ENCODE results near the gene COQ5.

Gene COQ5

GRCh38 chr12:120480211-120480610, 48.7 kb downstream of the COQ5 start:
- DNase-seq: no peak

- DNase-seq: no peak
These were observed 49.5 kb downstream of the COQ5 start for GRCh38 chr12:120479458-120479857.

- DNase-seq: no peak
These were observed 53.3 kb downstream of the COQ5 start for GRCh38 chr12:120475643-120476042.

- no peak for DNase-seq
These were observed 54.4 kb downstream of the COQ5 start for GRCh38 chr12:120474616-120474960.

DNA sequence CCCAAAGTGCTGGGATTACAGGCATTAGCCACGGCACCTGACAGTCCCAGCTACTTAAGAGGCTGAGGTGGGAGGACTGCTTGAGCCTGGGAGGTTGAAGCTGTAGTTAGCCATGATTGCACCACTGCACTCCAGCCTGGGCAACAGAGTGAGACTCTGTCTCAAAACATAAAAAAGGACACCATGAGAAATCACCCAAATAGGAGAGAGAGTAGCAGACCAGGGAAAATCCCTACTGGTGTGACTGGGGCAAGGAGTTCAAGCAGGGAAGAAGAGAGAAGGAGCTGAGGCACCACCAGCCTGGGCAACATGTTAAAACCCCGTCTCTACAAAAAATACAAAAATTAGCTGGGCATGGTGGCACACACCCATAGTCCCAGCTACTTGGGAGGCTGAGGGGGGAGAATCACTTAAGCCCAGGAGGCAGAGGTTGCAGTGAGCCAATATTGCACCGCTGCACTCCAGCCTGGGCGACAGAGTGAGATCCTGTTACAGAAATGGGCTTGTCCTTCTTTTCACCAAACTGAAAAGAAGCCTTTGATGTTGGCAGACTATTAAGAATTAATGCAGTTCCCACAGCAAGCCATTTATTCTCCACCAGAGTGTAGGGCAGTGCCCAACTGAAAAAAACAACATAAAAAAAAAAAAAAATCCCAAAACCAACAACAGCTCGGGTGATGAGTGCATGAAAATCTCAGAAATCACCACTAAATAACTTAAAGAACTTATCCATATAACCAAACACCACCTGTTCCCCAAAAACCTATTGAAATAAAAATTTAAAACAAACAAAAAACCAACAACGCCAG, 54.9 kb downstream of the COQ5 start:
- no peak for DNase-seq

- no peak for DNase-seq
These were observed 56.4 kb downstream of the COQ5 start for GRCh38 chr12:120472521-120472920.

GRCh38 chr12:120470150-120470784, 58.7 kb downstream of the COQ5 start:
- DNase-seq: no peak

DNA sequence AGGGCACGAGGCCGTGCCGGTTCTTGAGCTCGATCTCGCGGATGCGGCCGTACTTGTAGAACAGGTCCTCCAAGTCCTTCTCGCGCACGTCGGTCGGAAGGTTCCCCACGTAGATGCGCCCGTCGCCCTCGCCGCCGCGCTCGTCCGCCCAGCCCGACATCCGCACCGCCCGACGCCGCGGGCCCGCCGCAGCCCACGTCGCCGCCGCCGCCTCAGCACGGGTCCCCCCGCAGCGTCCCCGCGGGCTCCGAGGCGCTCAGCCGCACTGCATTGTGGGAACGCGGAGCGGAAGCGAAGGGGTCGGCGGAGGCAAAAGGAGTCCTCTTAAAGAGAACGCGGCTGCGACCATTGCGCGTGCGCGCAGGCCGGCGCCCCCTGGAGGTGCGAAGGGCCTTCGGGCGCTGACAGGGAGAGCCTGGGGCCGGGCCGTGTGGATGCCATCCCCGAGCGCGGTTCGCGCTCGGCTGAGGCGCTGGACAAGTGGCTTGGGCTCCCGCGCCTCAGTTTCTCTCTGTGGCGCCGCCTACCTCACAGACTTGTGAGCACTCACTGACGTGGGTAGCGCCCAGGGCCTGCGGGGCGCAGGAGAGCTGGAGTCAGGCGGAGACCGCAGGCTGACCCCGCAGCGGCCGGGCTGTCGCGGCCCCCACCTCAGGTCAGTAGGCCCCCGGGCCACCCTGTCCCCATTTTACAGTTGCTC, 59.4 kb downstream of the COQ5 start, which contains the start of gene SRSF9:
Gene SRSF9 (minus strand): TSS at position 299 of the 700 bp plus-strand sequence. CDS start 139 bp downstream, at position 160.
- peak; percentile 94 to 96 for DNase-seq

- DNase-seq: peak in 1 of 2 experiments; percentile 47
These were observed 60.0 kb downstream of the COQ5 start for GRCh38 chr12:120468821-120469449.

DNA sequence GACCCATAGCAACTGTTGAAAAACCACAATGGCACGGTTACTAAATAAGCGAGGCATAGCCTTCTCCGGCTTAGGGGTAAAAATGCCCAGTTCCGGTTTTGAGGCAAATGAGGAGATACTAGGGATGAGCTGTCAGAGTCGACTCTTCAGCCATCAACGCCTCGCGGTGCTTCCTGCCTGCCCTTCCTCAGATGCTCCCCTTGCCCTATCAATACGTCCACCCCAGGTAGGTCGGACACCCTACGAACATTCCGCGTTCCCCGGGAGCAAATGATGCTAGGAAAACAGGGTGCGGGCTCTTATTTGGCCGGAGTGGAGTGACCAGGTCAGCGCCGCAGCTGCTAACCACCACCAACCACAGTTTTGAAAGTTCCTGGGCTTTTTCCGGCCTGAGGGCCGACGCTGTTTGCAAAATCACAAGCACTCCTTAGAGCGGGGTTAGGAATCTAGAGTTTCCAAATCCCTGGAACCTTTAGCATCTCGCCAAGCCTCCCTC, 60.6 kb downstream of the COQ5 start:
- no peak for DNase-seq

DNA sequence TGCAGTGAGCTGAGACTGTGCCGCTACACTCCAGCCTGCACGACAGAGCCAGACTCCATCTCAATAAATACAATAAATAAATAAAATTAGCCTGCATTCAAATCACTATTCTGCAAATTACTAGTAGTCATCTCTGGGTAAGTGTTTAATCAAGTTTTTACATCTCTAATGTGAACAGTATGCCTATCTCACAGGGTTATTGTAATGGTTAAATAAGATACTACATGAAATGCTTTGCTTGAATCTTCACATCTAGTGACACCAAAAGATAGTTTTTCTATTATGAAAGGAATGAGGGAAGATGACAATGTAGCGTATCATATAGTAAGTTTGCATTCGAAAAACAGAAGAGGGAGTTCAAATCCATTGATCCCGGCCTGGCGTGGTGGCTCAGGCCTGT, 61.5 kb downstream of the COQ5 start:
- DNase-seq: no peak

- peak; percentile 38 to 39 for DNase-seq
These were observed 62.2 kb downstream of the COQ5 start for GRCh38 chr12:120466560-120467315.

DNA sequence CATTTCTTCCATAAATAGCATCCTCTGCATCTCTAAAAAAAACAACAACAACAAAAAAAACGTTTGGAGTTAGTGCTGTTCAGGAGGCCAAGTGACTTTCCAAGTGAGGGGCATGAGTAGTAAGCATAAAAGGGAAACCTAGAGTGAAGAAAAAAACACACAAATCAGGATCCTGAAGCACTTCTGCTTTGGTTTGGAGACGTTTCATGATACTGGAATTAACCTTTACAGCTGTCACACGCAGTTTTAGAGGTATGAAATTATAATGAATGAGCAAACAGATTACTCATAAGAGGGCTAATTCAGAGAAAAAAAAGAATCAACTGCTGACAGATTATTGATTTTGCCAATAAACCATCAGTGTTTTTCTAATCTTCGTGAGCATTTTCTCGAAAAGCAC, 63.2 kb downstream of the COQ5 start:
- DNase-seq: no peak

DNA sequence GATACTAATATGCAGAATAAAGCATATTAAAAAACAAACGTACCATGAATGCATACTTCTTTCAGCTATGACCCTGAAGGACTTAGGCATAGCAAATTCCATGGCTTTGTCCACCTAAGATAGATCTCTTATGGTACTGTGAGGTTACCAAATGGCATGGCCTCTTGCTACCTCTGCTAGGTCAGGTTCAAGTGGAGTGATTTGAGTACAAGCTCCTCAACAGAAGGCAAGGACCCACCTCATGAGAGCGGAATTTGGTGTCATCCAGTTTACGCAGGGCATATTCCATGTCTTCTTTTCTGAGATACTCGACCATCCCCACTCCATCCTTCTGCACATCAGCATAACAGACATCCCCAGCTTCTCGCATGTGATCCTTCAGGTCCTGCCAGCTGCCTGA, 65.2 kb downstream of the COQ5 start:
- DNase-seq: no peak

DNA sequence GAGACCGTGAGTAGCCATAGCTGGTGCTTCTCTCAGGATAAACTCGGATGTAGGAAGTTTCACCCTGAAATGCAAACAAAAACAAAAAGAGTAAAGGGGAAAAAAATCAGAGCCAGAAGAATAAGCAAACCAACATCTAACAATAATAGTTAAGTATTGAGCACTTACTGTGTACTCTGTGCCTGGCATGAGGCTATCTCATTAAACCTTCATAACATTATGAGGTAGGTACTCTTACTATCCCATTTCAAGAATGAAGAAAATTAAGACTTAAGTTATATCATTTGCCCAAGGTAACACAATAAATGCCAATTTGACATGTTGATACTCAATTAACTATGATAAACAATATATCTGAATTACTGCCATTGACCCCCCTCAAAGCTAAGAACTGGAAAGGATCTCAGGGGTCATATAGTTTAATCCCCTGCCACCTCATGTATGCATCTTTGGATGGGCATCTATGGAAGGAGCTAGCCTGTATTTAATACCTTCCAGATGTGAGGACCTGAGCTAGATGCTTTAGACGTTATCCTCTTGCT, 66.8 kb downstream of the COQ5 start:
- DNase-seq: no peak

GRCh38 chr12:120460157-120460556, 68.8 kb downstream of the COQ5 start:
- no peak for DNase-seq

DNA sequence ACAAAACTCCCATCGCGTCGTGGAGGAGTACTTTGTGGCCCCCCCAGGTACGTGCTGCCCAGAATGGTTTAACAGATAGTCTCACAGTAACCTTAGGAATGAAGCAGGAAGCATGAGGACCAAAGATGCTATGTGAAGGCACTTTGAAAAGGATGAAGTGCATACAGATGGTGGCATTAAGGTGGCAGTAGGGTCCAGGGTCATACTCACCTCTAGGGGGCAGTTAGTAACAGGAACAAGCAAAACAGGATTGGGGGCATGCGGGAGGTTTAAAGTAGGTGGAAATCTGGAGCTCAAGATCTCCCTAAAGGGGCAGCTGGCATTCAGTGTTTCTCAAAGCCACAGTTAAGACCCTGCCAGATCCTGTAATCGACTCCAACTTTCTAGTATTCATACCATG, 71.8 kb downstream of the COQ5 start:
- DNase-seq: no peak

DNA sequence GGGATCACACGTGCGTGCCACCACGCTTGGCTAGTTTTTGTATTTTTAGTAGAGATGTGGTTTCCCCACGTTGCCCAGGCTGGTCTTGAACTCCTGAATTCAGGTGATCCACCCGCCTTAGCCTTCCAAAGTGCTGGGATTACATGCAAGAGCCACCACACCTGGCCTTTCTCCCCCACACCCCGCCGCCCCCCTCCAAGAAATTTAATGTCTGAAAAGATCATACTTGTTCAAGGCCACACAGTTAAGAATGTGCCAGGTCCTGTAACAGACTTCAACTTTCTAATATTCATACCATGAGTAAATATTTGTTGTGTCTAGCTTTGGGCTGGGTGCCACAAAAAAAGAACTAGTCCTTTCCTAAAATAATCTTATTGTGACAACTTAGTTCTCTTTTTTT, 73.7 kb downstream of the COQ5 start:
- DNase-seq: no peak

DNA sequence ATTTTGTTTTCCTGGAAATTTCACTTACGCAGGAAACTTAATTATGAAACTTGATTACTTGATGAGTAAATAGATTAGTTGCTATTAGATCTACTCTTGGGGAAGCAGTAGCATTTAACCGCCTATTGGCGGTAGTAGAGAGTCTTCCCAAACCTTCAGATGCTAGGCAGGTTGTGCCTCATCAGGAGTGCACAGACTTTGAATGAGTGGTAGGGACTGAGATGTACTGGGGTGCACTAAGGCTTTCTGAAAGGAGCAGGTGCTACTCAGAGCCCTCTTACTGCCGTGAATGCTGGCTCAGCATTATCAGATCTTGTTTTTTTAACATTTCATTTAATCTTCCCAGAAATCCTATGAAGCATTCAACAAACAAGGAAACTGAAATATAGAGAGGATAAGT, 75.0 kb downstream of the COQ5 start:
- no peak for DNase-seq

All from activated CD4-positive, alpha-beta T cell treated with anti-CD3 and anti-CD28 coated beads, Interleukin-2, amount 50 U/mL, for 4 hours (primary cell).